Measurements from ENCODE around the gene MPPED1.

DNA sequence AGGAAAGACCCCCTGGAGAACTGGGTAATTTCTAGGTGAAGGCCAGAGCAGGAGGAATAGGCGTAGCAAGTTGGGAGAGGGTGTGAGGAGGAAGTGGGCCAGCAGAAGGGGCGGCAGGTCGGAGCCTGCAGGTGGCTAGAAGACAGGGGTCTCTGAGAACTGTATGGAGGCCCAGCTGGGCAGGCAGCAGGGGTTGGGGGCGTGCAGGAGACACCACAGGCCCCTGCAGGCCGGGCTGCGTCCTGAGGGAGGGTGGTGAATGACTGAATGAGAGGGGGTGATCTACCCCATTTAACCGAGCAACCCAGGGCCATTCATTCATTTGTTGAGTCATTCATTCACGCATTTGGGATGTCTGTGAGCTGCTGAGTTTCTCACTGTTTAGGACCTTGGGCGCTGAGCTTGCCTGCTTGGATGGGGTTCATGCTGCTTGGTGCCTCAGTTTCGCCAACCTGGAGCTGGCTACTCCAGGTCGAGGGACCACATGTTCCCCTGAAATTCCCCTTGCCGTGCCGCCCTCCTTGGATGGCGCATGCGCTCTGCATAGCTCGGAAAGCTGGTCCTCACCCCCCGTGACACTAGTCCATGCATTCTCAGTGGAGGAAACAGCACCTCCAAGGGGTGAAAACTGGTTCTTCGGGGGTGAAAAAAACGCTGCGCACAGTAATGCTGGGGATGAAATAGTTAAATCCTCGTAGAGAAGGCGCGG is 15.6 kb downstream of the MPPED1 start:
- TF ChIP-seq FOXM1 (IDR thresholded peaks at IDR 0.05; ENCODE audit: borderline replicate concordance, low read depth), result no peak
- TF ChIP-seq, protein P1, sequence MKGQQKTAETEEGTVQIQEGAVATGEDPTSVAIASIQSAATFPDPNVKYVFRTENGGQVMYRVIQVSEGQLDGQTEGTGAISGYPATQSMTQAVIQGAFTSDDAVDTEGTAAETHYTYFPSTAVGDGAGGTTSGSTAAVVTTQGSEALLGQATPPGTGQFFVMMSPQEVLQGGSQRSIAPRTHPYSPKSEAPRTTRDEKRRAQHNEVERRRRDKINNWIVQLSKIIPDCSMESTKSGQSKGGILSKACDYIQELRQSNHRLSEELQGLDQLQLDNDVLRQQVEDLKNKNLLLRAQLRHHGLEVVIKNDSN (IDR thresholded peaks at IDR 0.05), result no peak
- no peak for TF ChIP-seq CEBPB (IDR thresholded peaks at IDR 0.05)
- TF ChIP-seq EP300 (IDR thresholded peaks at IDR 0.05; ENCODE audit: borderline replicate concordance), result no peak
- no peak for TF ChIP-seq YY1 (IDR thresholded peaks at IDR 0.05; ENCODE audit: low read depth)
- TF ChIP-seq RAD21 (IDR thresholded peaks at IDR 0.05; ENCODE audit: low read depth), result no peak
- no peak for TF ChIP-seq ZBTB7A (IDR thresholded peaks at IDR 0.05; ENCODE audit: low read depth)
- TF ChIP-seq, protein P2, sequence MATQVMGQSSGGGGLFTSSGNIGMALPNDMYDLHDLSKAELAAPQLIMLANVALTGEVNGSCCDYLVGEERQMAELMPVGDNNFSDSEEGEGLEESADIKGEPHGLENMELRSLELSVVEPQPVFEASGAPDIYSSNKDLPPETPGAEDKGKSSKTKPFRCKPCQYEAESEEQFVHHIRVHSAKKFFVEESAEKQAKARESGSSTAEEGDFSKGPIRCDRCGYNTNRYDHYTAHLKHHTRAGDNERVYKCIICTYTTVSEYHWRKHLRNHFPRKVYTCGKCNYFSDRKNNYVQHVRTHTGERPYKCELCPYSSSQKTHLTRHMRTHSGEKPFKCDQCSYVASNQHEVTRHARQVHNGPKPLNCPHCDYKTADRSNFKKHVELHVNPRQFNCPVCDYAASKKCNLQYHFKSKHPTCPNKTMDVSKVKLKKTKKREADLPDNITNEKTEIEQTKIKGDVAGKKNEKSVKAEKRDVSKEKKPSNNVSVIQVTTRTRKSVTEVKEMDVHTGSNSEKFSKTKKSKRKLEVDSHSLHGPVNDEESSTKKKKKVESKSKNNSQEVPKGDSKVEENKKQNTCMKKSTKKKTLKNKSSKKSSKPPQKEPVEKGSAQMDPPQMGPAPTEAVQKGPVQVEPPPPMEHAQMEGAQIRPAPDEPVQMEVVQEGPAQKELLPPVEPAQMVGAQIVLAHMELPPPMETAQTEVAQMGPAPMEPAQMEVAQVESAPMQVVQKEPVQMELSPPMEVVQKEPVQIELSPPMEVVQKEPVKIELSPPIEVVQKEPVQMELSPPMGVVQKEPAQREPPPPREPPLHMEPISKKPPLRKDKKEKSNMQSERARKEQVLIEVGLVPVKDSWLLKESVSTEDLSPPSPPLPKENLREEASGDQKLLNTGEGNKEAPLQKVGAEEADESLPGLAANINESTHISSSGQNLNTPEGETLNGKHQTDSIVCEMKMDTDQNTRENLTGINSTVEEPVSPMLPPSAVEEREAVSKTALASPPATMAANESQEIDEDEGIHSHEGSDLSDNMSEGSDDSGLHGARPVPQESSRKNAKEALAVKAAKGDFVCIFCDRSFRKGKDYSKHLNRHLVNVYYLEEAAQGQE (IDR thresholded peaks at IDR 0.05; ENCODE audit: low read depth), result no peak
